Neural crest cell (in vitro differentiated cells): Measurements from ENCODE around the gene PARVG. TPM values are rescaled to one million over a fixed set of nuclear protein-coding genes. Genes with fewer than 3 reads are reported as not detected.

Source experiments
- DNase-seq: peaks from one replicate; pipeline ENCODE4 v3.0.0; 2021; ENCODE audit warnings: low read depth, mixed read lengths, low spot score
- H3K27ac Mint-ChIP-seq: one replicate; pipeline ENCODE4 v1.8.0; 2021; ENCODE audit warnings: mild to moderate bottlenecking, mixed read lengths; ENCODE audit not compliant: unreplicated experiment
- H3K27me3 Mint-ChIP-seq: 2 replicates; pipeline ENCODE4 v1.8.0; 2021; ENCODE audit warnings: low read depth, mild to moderate bottlenecking, mixed read lengths
- H3K36me3 Mint-ChIP-seq: 2 replicates; pipeline ENCODE4 v1.8.0; 2021; ENCODE audit warnings: low read depth, mild to moderate bottlenecking, mixed read lengths
- H3K4me1 Mint-ChIP-seq: 2 replicates; pipeline ENCODE4 v1.8.0; 2021; ENCODE audit warnings: mixed read lengths
- H3K4me3 Mint-ChIP-seq: one replicate; pipeline ENCODE4 v1.8.0; 2021; ENCODE audit warnings: mild to moderate bottlenecking, mixed read lengths
- H3K9me3 Mint-ChIP-seq: 2 replicates; pipeline ENCODE4 v1.8.0; 2021; ENCODE audit warnings: mixed read lengths
- CTCF ChIP-seq: fragments of 200-600 bp; sonication (generic); conservative IDR thresholded peaks from 2 replicates; pipeline ENCODE4 v1.5.0; 2021; ENCODE audit warnings: antibody characterized with exemption, mild to moderate bottlenecking
- total RNA-seq: library from RNA; stranded (reverse); gene quantifications from 2 replicates; pipeline ENCODE4 v1.2.1, GENCODE V29; 2021

Gene PARVG
- total RNA-seq, 1 donor from 2014 or later = 0.14 TPM

GRCh38 chr22:44249376-44250147, 68.8 kb downstream of the PARVG start:
- H3K27ac Mint-ChIP-seq = no peak overlapping the region
- H3K4me3 Mint-ChIP-seq = no peak overlapping the region
- TF ChIP-seq CTCF = no peak
- H3K4me1 Mint-ChIP-seq = no peaks in the 10 kb centered on the region
- no peak for DNase-seq
- H3K9me3 Mint-ChIP-seq = peaks cover 11% of the 10 kb centered on the region
- no peaks in the 10 kb centered on the region for H3K27me3 Mint-ChIP-seq
- H3K36me3 Mint-ChIP-seq = peaks cover 11% of the 10 kb centered on the region

- Mint-ChIP-seq H3K36me3 (peaks cover 5% of the 10 kb centered on the region), H3K27me3 (peaks cover 9% of the 10 kb centered on the region), H3K4me1 (peaks cover 12% of the 10 kb centered on the region), H3K4me3 (no peak overlapping the region), H3K27ac (no peak overlapping the region), H3K9me3 (peaks cover 7% of the 10 kb centered on the region)
- no peak for DNase-seq
- no peak for TF ChIP-seq CTCF
Observed at GRCh38 chr22:44254811-44255210, 74.1 kb downstream of the PARVG start.

GRCh38 chr22:44256085-44256484, 75.4 kb downstream of the PARVG start:
- TF ChIP-seq CTCF = no peak
- Mint-ChIP-seq H3K36me3 (no peaks in the 10 kb centered on the region), H3K4me3 (no peak overlapping the region), H3K27me3 (peaks cover 9% of the 10 kb centered on the region), H3K27ac (no peak overlapping the region), H3K9me3 (no peaks in the 10 kb centered on the region), H3K4me1 (peaks cover 12% of the 10 kb centered on the region)
- no peak for DNase-seq

- Mint-ChIP-seq H3K36me3 (no peaks in the 10 kb centered on the region), H3K27me3 (peaks cover 9% of the 10 kb centered on the region), H3K4me3 (no peak overlapping the region), H3K9me3 (no peaks in the 10 kb centered on the region), H3K4me1 (peaks cover 12% of the 10 kb centered on the region), H3K27ac (no peak overlapping the region)
- no peak for TF ChIP-seq CTCF
- DNase-seq = no peak
Observed at GRCh38 chr22:44256556-44257485, 76.1 kb downstream of the PARVG start.

Other genes with a start within 250 kb of the PARVG start
- 54.0 and 54.6 TPM in 2 replicates for gene SAMM50, start 225.5 kb upstream of the PARVG start, total RNA-seq
- 19.6 and 21.8 TPM in 2 replicates for gene PARVB, start 156.6 kb upstream of the PARVG start, total RNA-seq
- 4.2 and 4.3 TPM in 2 replicates for gene SHISAL1, start 132.0 kb downstream of the PARVG start, total RNA-seq